ENCODE data around the gene MIOX.

- TF ChIP-seq CTCF (IDR thresholded peaks at IDR 0.05) (no peak), POLR2A (IDR thresholded peaks at IDR 0.05) (no peak)
Observed at GRCh38 chr22:50522208-50522805, 35.6 kb downstream of the MIOX start.

Measured in uterus (tissue), 2 donors.